GM20000 (cell line): ENCODE measurements around the gene NETO2.

Source experiments
- DNase-seq: peaks from one replicate; pipeline ENCODE4 v3.0.0; 2012; ENCODE audit warnings: low spot score
- CTCF ChIP-seq: IDR thresholded peaks from 2 replicates; pipeline ENCODE4 v1.5.1; 2012; ENCODE audit warnings: mild to moderate bottlenecking, control low read depth; ENCODE audit errors: extremely low read depth, missing control alignments

Gene NETO2

GRCh38 chr16:47069841-47070584 lies 73.7 kb downstream of the NETO2 start:
- no peak for DNase-seq
- no peak for TF ChIP-seq CTCF

- TF ChIP-seq CTCF, result no peak
These were observed 74.4 kb downstream of the NETO2 start for GRCh38 chr16:47069313-47069712.

GRCh38 chr16:47067203-47067602 lies 76.5 kb downstream of the NETO2 start:
- no peak for DNase-seq
- no peak for TF ChIP-seq CTCF

More at GRCh38 chr16:47069313-47069712, 74.4 kb downstream of the NETO2 start:
- no peak for DNase-seq

GRCh38 chr16:47065766-47066688 lies 77.7 kb downstream of the NETO2 start:
- no peak for DNase-seq
- TF ChIP-seq CTCF, result no peak

GRCh38 chr16:47064775-47065174 lies 79.0 kb downstream of the NETO2 start:
- no peak for TF ChIP-seq CTCF
- no peak for DNase-seq

GRCh38 chr16:47063011-47063724 lies 80.6 kb downstream of the NETO2 start:
- no peak for TF ChIP-seq CTCF
- no peak for DNase-seq
